GM12864 (cell line): ENCODE measurements around the gene MCAT.

Experiments
- DNase-seq: peaks from one replicate; pipeline ENCODE4 v3.0.0-alpha.2; 2011; ENCODE audit warnings: low read depth
- H3K4me3 ChIP-seq: 2 replicates; pipeline ENCODE4 v1.5.1; 2011; ENCODE audit warnings: mild to moderate bottlenecking, low read depth, low read length, control low read depth
- CTCF ChIP-seq: IDR thresholded peaks from 2 replicates; pipeline ENCODE4 v1.5.1; 2011; ENCODE audit warnings: low read depth, mild to moderate bottlenecking, moderate library complexity, low read length, control low read depth, inconsistent platforms; ENCODE audit errors: missing control alignments

MCAT gene

GRCh38 chr22:43101306-43101705 is 41.9 kb downstream of the MCAT start:
- DNase-seq: no peak
- TF ChIP-seq CTCF: no peak

GRCh38 chr22:43100225-43100624 is 43.0 kb downstream of the MCAT start:
- no peak for DNase-seq

More at GRCh38 chr22:43101306-43101705, 41.9 kb downstream of the MCAT start:
- H3K4me3 ChIP-seq: no peak overlapping the region

GRCh38 chr22:43099095-43099494 is 44.1 kb downstream of the MCAT start:
- no peak for DNase-seq
- no peak for TF ChIP-seq CTCF
- H3K4me3 ChIP-seq: no peak overlapping the region

More at GRCh38 chr22:43100225-43100624, 43.0 kb downstream of the MCAT start:
- no peak for TF ChIP-seq CTCF
- no peak overlapping the region for H3K4me3 ChIP-seq

GRCh38 chr22:43098356-43098755 is 44.8 kb downstream of the MCAT start:
- TF ChIP-seq CTCF: no peak
- H3K4me3 ChIP-seq: no peak overlapping the region
- no peak for DNase-seq

- DNase-seq: no peak
- no peak for TF ChIP-seq CTCF
- no peak overlapping the region for H3K4me3 ChIP-seq
These were observed 46.8 kb downstream of the MCAT start for GRCh38 chr22:43096420-43096819.

GRCh38 chr22:43094551-43094950 is 48.6 kb downstream of the MCAT start:
- H3K4me3 ChIP-seq: no peak overlapping the region
- no peak for TF ChIP-seq CTCF
- no peak for DNase-seq

GRCh38 chr22:43094085-43094484 is 49.1 kb downstream of the MCAT start:
- no peak overlapping the region for H3K4me3 ChIP-seq
- TF ChIP-seq CTCF: no peak
- no peak for DNase-seq
